RWPE2 (cell line): Measurements from ENCODE around the gene SLC6A18.
A peak's percentile ranks its signal among the peaks of the same experiment; 100 is the strongest.

Experiments
- ATAC-seq: fragments of 200-7000 bp; cut with Tn5 transposase; 3 replicates; pipeline ENCODE4 v1.9.1; 2021; ENCODE audit warnings: low read depth
- DNase-seq: peaks from one replicate; pipeline ENCODE4 v3.0.0-alpha.2; 2020; ENCODE audit warnings: low spot score
- H3K27ac ChIP-seq: fragments of 450-650 bp; 2 replicates; pipeline ENCODE4 v1.5.1; 2017; ENCODE audit warnings: mild to moderate bottlenecking; ENCODE audit not compliant: poor library complexity, severe bottlenecking
- H3K27me3 ChIP-seq: fragments of 250-450 bp; sonication (Bioruptor Pico); 2 replicates; pipeline ENCODE4 v1.5.1; 2021; ENCODE audit warnings: mild to moderate bottlenecking, moderate library complexity; ENCODE audit not compliant: insufficient read depth, poor library complexity, severe bottlenecking
- H3K36me3 ChIP-seq: fragments of 250-450 bp; sonication (Bioruptor Pico); 2 replicates; pipeline ENCODE4 v1.5.1; 2020; ENCODE audit warnings: low read depth, mild to moderate bottlenecking, moderate library complexity
- H3K4me1 ChIP-seq: fragments of 250-450 bp; sonication (Bioruptor Pico); 2 replicates; pipeline ENCODE4 v1.5.1; 2021; ENCODE audit warnings: mild to moderate bottlenecking, moderate library complexity; ENCODE audit not compliant: insufficient read depth, poor library complexity, severe bottlenecking
- H3K4me3 ChIP-seq: fragments of 250-450 bp; sonication (Bioruptor Pico); 2 replicates; pipeline ENCODE4 v1.5.1; 2021; ENCODE audit warnings: mild to moderate bottlenecking, moderate library complexity; ENCODE audit not compliant: severe bottlenecking
- H3K9me3 ChIP-seq: fragments of 250-450 bp; sonication (Bioruptor Pico); 2 replicates; pipeline ENCODE4 v1.5.1; 2021; ENCODE audit warnings: mild to moderate bottlenecking, moderate library complexity; ENCODE audit not compliant: severe bottlenecking
- TF ChIP-seq, protein P1 (sequence below): fragments of 450-650 bp; IDR thresholded peaks from one replicate; pipeline ENCODE4 v1.5.1; 2017; ENCODE audit warnings: mild to moderate bottlenecking, moderate library complexity; ENCODE audit not compliant: poor library complexity, severe bottlenecking

SLC6A18 gene

GRCh38 chr5:1291611-1292080 is 66.5 kb downstream of the SLC6A18 start:
- Histone ChIP-seq H3K4me1 (no peaks in the 10 kb centered on the region), H3K9me3 (no peaks in the 10 kb centered on the region), H3K36me3 (no peaks in the 10 kb centered on the region), H3K4me3 (no peak overlapping the region), H3K27me3 (no peaks in the 10 kb centered on the region), H3K27ac (no peak overlapping the region)
- TF ChIP-seq, protein P1, sequence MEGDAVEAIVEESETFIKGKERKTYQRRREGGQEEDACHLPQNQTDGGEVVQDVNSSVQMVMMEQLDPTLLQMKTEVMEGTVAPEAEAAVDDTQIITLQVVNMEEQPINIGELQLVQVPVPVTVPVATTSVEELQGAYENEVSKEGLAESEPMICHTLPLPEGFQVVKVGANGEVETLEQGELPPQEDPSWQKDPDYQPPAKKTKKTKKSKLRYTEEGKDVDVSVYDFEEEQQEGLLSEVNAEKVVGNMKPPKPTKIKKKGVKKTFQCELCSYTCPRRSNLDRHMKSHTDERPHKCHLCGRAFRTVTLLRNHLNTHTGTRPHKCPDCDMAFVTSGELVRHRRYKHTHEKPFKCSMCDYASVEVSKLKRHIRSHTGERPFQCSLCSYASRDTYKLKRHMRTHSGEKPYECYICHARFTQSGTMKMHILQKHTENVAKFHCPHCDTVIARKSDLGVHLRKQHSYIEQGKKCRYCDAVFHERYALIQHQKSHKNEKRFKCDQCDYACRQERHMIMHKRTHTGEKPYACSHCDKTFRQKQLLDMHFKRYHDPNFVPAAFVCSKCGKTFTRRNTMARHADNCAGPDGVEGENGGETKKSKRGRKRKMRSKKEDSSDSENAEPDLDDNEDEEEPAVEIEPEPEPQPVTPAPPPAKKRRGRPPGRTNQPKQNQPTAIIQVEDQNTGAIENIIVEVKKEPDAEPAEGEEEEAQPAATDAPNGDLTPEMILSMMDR = no peak
- DNase-seq = no peak
- no peak for ATAC-seq

DNA sequence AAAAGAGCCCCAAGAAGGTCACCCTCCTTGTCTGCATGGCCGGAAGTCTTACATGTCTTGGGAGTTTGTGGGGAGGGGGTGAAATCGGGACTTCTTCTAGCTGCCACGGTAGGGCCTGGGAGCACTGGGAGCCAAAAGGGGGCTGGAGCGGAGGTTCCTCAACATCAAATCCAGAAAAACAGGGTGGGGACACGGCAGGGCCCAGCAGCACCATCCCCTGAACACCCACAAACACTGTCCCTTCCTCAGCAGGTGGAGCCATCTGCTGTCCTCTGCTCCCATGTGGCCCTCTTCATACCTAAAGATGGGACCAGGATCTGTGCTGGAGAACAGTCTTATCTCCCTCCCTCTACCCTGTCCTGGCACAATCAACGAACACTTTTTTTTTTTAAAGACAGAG is 67.0 kb downstream of the SLC6A18 start:
- no peak overlapping the region for H3K27ac ChIP-seq
- no peak overlapping the region for H3K4me3 ChIP-seq
- TF ChIP-seq, protein P1 = no peak
- ATAC-seq = 0 out of 3 replicates have a peak, but pooled peaks have one; percentile 15
- no peak for DNase-seq
- H3K4me1 ChIP-seq = no peaks in the 10 kb centered on the region
- H3K9me3 ChIP-seq = no peaks in the 10 kb centered on the region
- H3K36me3 ChIP-seq = no peaks in the 10 kb centered on the region
- no peaks in the 10 kb centered on the region for H3K27me3 ChIP-seq

DNA sequence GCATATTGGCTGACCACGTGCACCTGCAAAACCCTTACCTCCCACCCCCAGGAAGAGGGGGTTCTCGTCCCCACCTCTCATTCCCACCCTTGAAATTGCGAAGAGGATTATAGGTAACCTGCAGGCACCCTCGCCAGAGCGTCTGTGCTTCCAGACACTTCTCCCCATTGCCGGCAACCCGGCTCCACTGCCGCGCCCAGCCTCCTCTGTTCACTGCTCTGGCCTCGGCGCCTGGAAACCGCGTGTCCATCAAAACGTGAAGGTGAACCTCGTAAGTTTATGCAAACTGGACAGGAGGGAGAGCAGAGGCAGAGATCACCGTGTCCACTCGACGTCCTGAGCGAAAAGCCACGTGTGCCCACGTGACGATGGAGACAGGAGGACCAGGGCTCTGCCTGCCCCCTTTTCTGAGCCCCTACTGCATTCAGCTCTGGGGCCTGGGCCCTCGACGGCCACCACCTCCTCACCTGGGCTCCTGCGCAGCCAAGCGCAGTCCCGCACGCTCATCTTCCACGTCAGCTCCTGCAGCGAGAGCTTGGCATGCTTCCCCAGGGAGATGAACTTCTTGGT is 67.8 kb downstream of the SLC6A18 start:
- Histone ChIP-seq H3K36me3 (no peaks in the 10 kb centered on the region), H3K9me3 (no peaks in the 10 kb centered on the region), H3K27me3 (no peaks in the 10 kb centered on the region), H3K27ac (no peak overlapping the region), H3K4me1 (no peaks in the 10 kb centered on the region), H3K4me3 (no peak overlapping the region)
- no peak for DNase-seq
- TF ChIP-seq, protein P1 = no peak
- no peak for ATAC-seq

GRCh38 chr5:1293416-1294205 is 68.4 kb downstream of the SLC6A18 start:
- DNase-seq (peak; percentile 65), ATAC-seq (no peak)
- no peak overlapping the region for H3K27ac ChIP-seq
- no peaks in the 10 kb centered on the region for H3K27me3 ChIP-seq
- H3K36me3 ChIP-seq = no peaks in the 10 kb centered on the region
- no peaks in the 10 kb centered on the region for H3K4me1 ChIP-seq
- H3K9me3 ChIP-seq = no peaks in the 10 kb centered on the region
- TF ChIP-seq, protein P1 = no peak
- no peak overlapping the region for H3K4me3 ChIP-seq
